Mesenteric fat pad (tissue), 1 donor: Measurements from ENCODE around the gene ENTPD6. TPM values are rescaled to one million over a fixed set of nuclear protein-coding genes. Genes with fewer than 3 reads are reported as not detected.
"Not testable (repeated sequence)": the region's sequence is repeated elsewhere in the genome, so short reads cannot be mapped to it uniquely, and the experiment has no call there.

Experiments
- DNase-seq: peaks from one replicate; pipeline ENCODE4 v3.0.0-alpha.2; 2020; ENCODE audit warnings: low spot score
- total RNA-seq: library from RNA; stranded (reverse); fragmentation: NEBNext Ultra II Directional; extraction: Animal tissue kit (Norgen Biotek cat#: 25700); gene quantifications from one replicate; pipeline ENCODE4 v1.2.1, GENCODE V29; 2021
- donor health status: DM: yes; HTN: yes; CAD: no.

The ENTPD6 gene
- total RNA-seq, 1 donor from 2014 or later = 54.3 TPM

GRCh38 chr20:25221592-25222460, 26.3 kb downstream of the ENTPD6 start:
- peak; percentile 75 for DNase-seq

GRCh38 chr20:25222461-25223178, 27.1 kb downstream of the ENTPD6 start:
- DNase-seq = peak; percentile 80

GRCh38 chr20:25223179-25223661, 27.7 kb downstream of the ENTPD6 start:
- DNase-seq = peak; percentile 65

- DNase-seq = peak; percentile 81
These were observed 28.5 kb downstream of the ENTPD6 start for GRCh38 chr20:25223765-25224720.

- peak; percentile 87 for DNase-seq
These were observed 29.4 kb downstream of the ENTPD6 start for GRCh38 chr20:25224941-25225340.

- DNase-seq = peak; percentile 64
These were observed 30.3 kb downstream of the ENTPD6 start for GRCh38 chr20:25225642-25226432.

GRCh38 chr20:25226433-25227316, 31.2 kb downstream of the ENTPD6 start:
- DNase-seq = no peak

GRCh38 chr20:25227317-25227831, 31.9 kb downstream of the ENTPD6 start:
- DNase-seq = no peak

GRCh38 chr20:25229486-25230165, 34.1 kb downstream of the ENTPD6 start:
- DNase-seq = no peak

- DNase-seq = no peak
These were observed 34.8 kb downstream of the ENTPD6 start for GRCh38 chr20:25230166-25230831.

- no peak for DNase-seq
These were observed 37.7 kb downstream of the ENTPD6 start for GRCh38 chr20:25233016-25233772.

- not testable (repeated sequence) for DNase-seq
These were observed 38.7 kb downstream of the ENTPD6 start for GRCh38 chr20:25234009-25234849.

GRCh38 chr20:25236450-25237304, 41.2 kb downstream of the ENTPD6 start:
- DNase-seq = no peak

GRCh38 chr20:25237610-25238318, 42.3 kb downstream of the ENTPD6 start:
- DNase-seq = no peak
